ENCODE data around the gene CSF3R.

DNA sequence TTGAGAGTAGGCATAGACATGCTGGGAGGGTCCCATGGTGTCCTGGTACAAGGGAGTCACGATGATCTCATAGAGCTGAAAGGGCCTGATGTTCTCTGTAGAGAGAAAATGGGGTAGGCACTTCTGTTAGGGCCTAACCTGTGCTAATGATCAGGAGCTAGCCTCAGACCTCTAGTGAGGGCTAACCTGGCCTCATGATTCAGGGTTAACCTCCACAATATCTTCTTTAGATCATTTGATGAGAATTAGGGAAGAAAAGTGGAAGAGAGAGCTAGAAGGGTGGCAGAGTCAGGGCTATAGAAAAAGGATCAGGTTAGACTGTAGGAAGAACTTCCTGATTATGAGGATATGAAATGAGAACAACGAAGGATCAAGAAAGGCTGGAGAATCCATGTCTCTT is 13.6 kb downstream of the CSF3R start:
- no peak for TF ChIP-seq POLR2A (IDR thresholded peaks at IDR 0.05)
- TF ChIP-seq, protein P1, sequence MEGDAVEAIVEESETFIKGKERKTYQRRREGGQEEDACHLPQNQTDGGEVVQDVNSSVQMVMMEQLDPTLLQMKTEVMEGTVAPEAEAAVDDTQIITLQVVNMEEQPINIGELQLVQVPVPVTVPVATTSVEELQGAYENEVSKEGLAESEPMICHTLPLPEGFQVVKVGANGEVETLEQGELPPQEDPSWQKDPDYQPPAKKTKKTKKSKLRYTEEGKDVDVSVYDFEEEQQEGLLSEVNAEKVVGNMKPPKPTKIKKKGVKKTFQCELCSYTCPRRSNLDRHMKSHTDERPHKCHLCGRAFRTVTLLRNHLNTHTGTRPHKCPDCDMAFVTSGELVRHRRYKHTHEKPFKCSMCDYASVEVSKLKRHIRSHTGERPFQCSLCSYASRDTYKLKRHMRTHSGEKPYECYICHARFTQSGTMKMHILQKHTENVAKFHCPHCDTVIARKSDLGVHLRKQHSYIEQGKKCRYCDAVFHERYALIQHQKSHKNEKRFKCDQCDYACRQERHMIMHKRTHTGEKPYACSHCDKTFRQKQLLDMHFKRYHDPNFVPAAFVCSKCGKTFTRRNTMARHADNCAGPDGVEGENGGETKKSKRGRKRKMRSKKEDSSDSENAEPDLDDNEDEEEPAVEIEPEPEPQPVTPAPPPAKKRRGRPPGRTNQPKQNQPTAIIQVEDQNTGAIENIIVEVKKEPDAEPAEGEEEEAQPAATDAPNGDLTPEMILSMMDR (IDR thresholded peaks at IDR 0.05): no peak

Data from breast epithelium (tissue), 3 donors.